GM21529 (cell line): ENCODE results near the gene TMEM184C.
A peak's percentile ranks its signal among the peaks of the same experiment; 100 is the strongest.

Source experiments
- ATAC-seq: cut with Tn5 transposase; IDR thresholded peaks from one replicate; pipeline ENCODE4 v1.9.1; 2021; ENCODE audit not compliant: unreplicated experiment

Gene TMEM184C

GRCh38 chr4:147599206-147599605 lies 18.0 kb upstream of the TMEM184C start:
- no peak for ATAC-seq

- ATAC-seq: no peak
Observed at GRCh38 chr4:147599769-147600168, 17.4 kb upstream of the TMEM184C start.

GRCh38 chr4:147605499-147605898 lies 11.7 kb upstream of the TMEM184C start:
- ATAC-seq: no peak

- no peak for ATAC-seq
Observed at GRCh38 chr4:147607471-147607870, 9.7 kb upstream of the TMEM184C start.

GRCh38 chr4:147610686-147611085 lies 6.5 kb upstream of the TMEM184C start:
- no peak for ATAC-seq

GRCh38 chr4:147616849-147617172 lies 386 bp upstream of the TMEM184C start:
- peak; percentile 10 for ATAC-seq

GRCh38 chr4:147617841-147618691 lies 869 bp downstream of the TMEM184C start:
- ATAC-seq: peak; percentile 13

- no peak for ATAC-seq
Observed at GRCh38 chr4:147620315-147620714, 3.1 kb downstream of the TMEM184C start.

- ATAC-seq: no peak
Observed at GRCh38 chr4:147625733-147626132, 8.5 kb downstream of the TMEM184C start.

- ATAC-seq: no peak
Observed at GRCh38 chr4:147626903-147627302, 9.7 kb downstream of the TMEM184C start.

GRCh38 chr4:147628415-147628814 lies 11.2 kb downstream of the TMEM184C start:
- no peak for ATAC-seq

- no peak for ATAC-seq
Observed at GRCh38 chr4:147629783-147630730, 12.9 kb downstream of the TMEM184C start.

GRCh38 chr4:147633113-147633512 lies 15.9 kb downstream of the TMEM184C start:
- ATAC-seq: no peak

- ATAC-seq: no peak
Observed at GRCh38 chr4:147633643-147634042, 16.4 kb downstream of the TMEM184C start.

GRCh38 chr4:147635348-147635747 lies 18.2 kb downstream of the TMEM184C start:
- ATAC-seq: no peak

- ATAC-seq: no peak
Observed at GRCh38 chr4:147638365-147638764, 21.2 kb downstream of the TMEM184C start.

- peak; percentile 71 for ATAC-seq
Observed at GRCh38 chr4:147638942-147639341, 21.7 kb downstream of the TMEM184C start.

- no peak for ATAC-seq
Observed at GRCh38 chr4:147639388-147639787, 22.2 kb downstream of the TMEM184C start.

- no peak for ATAC-seq
Observed at GRCh38 chr4:147640331-147640730, 23.1 kb downstream of the TMEM184C start.

GRCh38 chr4:147643616-147644015 lies 26.4 kb downstream of the TMEM184C start:
- ATAC-seq: no peak

GRCh38 chr4:147644471-147644870 lies 27.3 kb downstream of the TMEM184C start:
- no peak for ATAC-seq

GRCh38 chr4:147645099-147645498 lies 27.9 kb downstream of the TMEM184C start:
- no peak for ATAC-seq
